ENCODE measurements around the gene SCG3. TPM values are rescaled to one million over a fixed set of nuclear protein-coding genes. Genes with fewer than 3 reads are reported as not detected.

SCG3 gene
- total RNA-seq, 1 experiment from 2014 or later: not detected

GRCh38 chr15:51736751-51737521 is 55.6 kb downstream of the SCG3 start:
- Histone ChIP-seq H3K9me2 (replicated peaks; ENCODE audit: low read length) (no peaks in the 10 kb centered on the region), H3K9me3 (ENCODE audit: low read length) (no peaks in the 10 kb centered on the region), H3F3A (ENCODE audit: low read length, unreplicated experiment) (no peaks in the 10 kb centered on the region), H3K4me3 (ENCODE audit: low read length) (peak overlapping the region; percentile 66), H3K4me1 (ENCODE audit: insufficient read depth, low read length) (peaks cover 12% of the 10 kb centered on the region), H3K27ac (ENCODE audit: low read length) (no peak overlapping the region), H3K9ac (ENCODE audit: low read length) (peak overlapping the region; percentile 63; the same call in 1 of the 2 replicates), H2AFZ (ENCODE audit: low read length) (peak overlapping the region; percentile 91), H3K4me2 (ENCODE audit: low read length) (peak overlapping the region; percentile 92), H3K27me3 (ENCODE audit: low read length) (no peaks in the 10 kb centered on the region), H4K20me1 (ENCODE audit: low read length) (no peaks in the 10 kb centered on the region), H3K36me3 (ENCODE audit: low read depth, low read length) (no peaks in the 10 kb centered on the region), H3K79me2 (ENCODE audit: low read length) (peaks cover 14% of the 10 kb centered on the region; the same call in 1 of the 2 replicates)
- ChIA-PET CTCF (no interaction called here), POLR2A (ENCODE audit: unreplicated experiment) (no interaction called here)
- no TSS peak for BruUV-seq (replicated peaks)
- intact Hi-C loops (cut with micrococcal nuclease): no loop called here
- DNase-seq (peak; percentile 32), ATAC-seq (peak; percentile 65)
- TF ChIP-seq CTCF (conservative IDR thresholded peaks at IDR 0.05; ENCODE audit: low read depth, low read length) (no peak), EZH2 (IDR thresholded peaks at IDR 0.05; ENCODE audit: low read length, unreplicated experiment) (no peak), EZH2phosphoT487 (IDR thresholded peaks at IDR 0.05; ENCODE audit: borderline replicate concordance, low read length) (no peak)

GRCh38 chr15:51737522-51738305 is 56.4 kb downstream of the SCG3 start, which contains the start of gene LYSMD2:
Gene LYSMD2, minus strand, starts transcription at chr15:51737655. Its CDS starts 33 bp downstream, at chr15:51737622.
- no peaks in the 10 kb centered on the region for H3K36me3 ChIP-seq (ENCODE audit: low read depth, low read length)
- H3K9me3 ChIP-seq (ENCODE audit: low read length): no peaks in the 10 kb centered on the region
- H3K27me3 ChIP-seq (ENCODE audit: low read length): no peaks in the 10 kb centered on the region
- peak within 1 kb of the TSS; percentile 63 for H3K9ac ChIP-seq (ENCODE audit: low read length)
- no peak for TF ChIP-seq EZH2 (IDR thresholded peaks at IDR 0.05; ENCODE audit: low read length, unreplicated experiment)
- TF ChIP-seq EZH2phosphoT487 (IDR thresholded peaks at IDR 0.05; ENCODE audit: borderline replicate concordance, low read length): no peak
- TF ChIP-seq CTCF (conservative IDR thresholded peaks at IDR 0.05; ENCODE audit: low read depth, low read length): no peak
- BruUV-seq (replicated peaks): no TSS peak
- ATAC-seq (peak; percentile 69), DNase-seq (peak; percentile 43)
- H3K27ac ChIP-seq (ENCODE audit: low read length): no peak within 1 kb of the TSS
- ChIA-PET POLR2A (ENCODE audit: unreplicated experiment) (no interaction called here), CTCF (interaction anchor here (0.6 kb wide), 2 partner anchors 39 to 87 kb away, joined by 5 read pairs; no protein-coding TSS in a partner anchor)
- peak within 1 kb of the TSS; percentile 91 for H2AFZ ChIP-seq (ENCODE audit: low read length)
- peak within 1 kb of the TSS; percentile 92 for H3K4me2 ChIP-seq (ENCODE audit: low read length)
- no peaks in the 10 kb centered on the region for H4K20me1 ChIP-seq (ENCODE audit: low read length)
- H3K4me1 ChIP-seq (ENCODE audit: insufficient read depth, low read length): peaks cover 12% of the 10 kb centered on the region
- H3K79me2 ChIP-seq (ENCODE audit: low read length): peaks cover 14% of the 10 kb centered on the region; the same call in 1 of the 2 replicates
- intact Hi-C loops (cut with micrococcal nuclease): no loop called here
- no peaks in the 10 kb centered on the region for H3K9me2 ChIP-seq (replicated peaks; ENCODE audit: low read length)
- peak within 1 kb of the TSS; percentile 66 for H3K4me3 ChIP-seq (ENCODE audit: low read length)
- no peaks in the 10 kb centered on the region for H3F3A ChIP-seq (ENCODE audit: low read length, unreplicated experiment)

Measured in PC-3 (cell line).